Left renal cortex interstitium (tissue), 4 donors: ENCODE data around the gene PLEKHA4. TPM values are rescaled to one million over a fixed set of nuclear protein-coding genes. Genes with fewer than 3 reads are reported as not detected.
A peak's percentile ranks its signal among the peaks of the same experiment; 100 is the strongest.

Experiments
- DNase-seq, 4 donors: peaks; one replicate each; pipeline ENCODE4 v3.0.0-alpha.2; 2013; ENCODE audit warnings: low read depth in 4 of 4, low spot score in 2 of 4, missing footprints in 1 of 4
- polyA plus RNA-seq, 4 donors: library from polyadenylated mRNA; unstranded; fragments of 120-200 nt; gene quantifications; one replicate each; pipeline ENCODE4 v1.2.1, GENCODE V29; 2013; ENCODE audit not compliant: insufficient read length in 4 of 4

Gene PLEKHA4
- polyA plus RNA-seq, 4 donors, result 17.9 to 33.8 (median 27.1) TPM

- no peak for DNase-seq
These were observed 34.4 kb downstream of the PLEKHA4 start for GRCh38 chr19:48833977-48834376.

DNA sequence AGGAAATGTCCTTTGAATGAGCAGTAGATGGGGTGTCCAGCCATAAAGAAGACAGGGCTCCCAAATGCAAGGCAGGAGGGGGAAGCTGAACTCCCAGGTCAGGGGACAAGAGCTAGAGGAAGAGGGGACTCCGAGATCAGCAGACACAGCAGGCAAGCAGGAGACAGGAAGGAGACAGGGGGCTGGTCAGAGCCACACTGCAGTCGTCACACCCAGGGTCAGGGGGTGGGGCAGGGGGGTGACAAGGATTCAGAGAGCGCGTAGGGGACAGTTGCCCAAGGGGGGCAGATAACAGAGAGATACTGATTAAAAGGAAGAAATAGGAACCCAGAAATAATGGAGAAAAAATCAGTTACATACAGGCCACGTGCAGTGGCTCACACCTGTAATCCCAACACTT is 35.4 kb downstream of the PLEKHA4 start:
- DNase-seq, result no peak

DNA sequence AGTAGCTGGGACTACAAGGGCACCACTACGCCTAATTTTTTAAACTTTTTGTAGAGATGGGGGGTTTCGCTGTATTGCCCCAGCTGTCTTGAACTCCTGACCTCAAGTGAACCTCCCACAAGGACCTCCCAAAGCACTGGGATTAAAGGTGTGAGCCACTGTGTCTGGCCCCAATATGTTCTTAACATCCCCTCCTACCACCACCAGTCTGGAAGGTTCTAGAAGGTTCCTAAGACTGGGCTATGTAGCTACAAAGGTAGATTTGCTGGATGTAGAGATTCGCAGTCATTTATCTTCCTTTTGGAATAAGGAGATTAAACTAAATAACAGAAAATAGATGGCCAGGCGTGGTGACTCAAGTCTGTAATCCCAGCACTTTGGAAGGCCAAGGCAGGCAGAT is 37.5 kb downstream of the PLEKHA4 start:
- no peak for DNase-seq

DNA sequence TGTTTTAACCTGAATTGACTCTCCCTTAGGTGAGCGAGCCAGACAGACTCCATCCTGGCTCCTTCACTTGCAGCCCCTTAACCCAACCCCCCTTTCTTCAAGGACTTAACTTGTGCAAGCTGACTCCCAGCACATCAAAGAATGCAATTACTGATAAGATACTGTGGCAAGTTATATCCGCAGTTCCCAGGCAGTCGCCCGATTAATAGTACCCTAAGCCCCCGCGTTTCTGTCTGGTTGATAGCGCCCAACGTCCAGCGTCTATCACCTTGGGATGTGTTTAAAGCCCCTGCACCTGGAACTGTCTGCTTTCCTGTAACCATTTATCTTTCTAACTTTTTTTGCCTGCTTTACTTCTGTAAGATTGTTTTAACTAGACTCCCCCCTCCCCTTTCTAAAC is 38.3 kb downstream of the PLEKHA4 start:
- no peak for DNase-seq

GRCh38 chr19:48826606-48827020 is 41.8 kb downstream of the PLEKHA4 start:
- DNase-seq, result no peak

GRCh38 chr19:48822514-48822913 is 45.9 kb downstream of the PLEKHA4 start:
- no peak for DNase-seq

DNA sequence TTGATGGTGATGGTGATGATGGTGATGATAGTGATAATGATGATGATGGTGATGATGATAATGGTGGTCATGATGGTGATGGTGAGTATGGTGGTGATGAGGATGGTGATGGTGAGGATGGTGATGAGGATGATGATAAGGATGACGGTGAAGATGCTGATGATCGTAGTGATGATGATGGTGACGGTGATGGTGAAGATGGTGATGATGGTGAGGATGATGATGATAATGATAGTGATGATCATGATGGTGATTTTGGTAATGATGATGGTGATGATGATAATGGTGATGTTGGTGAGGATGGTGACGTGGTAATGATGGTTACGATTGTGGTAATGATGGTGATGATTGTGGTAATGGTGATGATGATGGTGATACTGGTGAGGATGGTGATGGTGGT is 46.8 kb downstream of the PLEKHA4 start:
- DNase-seq, result no peak

DNA sequence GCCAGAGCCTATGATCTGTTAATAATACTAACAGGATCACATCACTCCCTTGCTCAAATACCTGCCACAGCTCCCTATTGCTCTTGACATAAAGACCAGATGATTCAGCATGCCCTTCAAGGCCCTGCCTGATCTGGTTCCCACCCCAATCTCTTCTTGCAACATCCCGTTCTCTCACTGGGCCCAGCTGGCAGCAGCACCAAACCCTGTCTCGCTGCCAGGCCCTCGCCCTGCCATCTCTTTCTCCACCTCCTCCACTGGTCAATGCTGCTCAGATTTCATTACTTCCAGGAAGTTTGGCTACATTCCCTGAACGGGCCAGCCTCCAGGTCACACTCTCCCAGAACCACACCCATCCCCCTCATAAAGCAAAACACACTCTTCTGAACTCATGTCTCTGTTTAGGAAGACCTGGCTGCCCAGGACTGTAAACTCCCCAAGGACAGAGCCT is 49.0 kb downstream of the PLEKHA4 start:
- DNase-seq, result no peak

GRCh38 chr19:48818234-48818820 is 50.1 kb downstream of the PLEKHA4 start:
- DNase-seq, result no peak

DNA sequence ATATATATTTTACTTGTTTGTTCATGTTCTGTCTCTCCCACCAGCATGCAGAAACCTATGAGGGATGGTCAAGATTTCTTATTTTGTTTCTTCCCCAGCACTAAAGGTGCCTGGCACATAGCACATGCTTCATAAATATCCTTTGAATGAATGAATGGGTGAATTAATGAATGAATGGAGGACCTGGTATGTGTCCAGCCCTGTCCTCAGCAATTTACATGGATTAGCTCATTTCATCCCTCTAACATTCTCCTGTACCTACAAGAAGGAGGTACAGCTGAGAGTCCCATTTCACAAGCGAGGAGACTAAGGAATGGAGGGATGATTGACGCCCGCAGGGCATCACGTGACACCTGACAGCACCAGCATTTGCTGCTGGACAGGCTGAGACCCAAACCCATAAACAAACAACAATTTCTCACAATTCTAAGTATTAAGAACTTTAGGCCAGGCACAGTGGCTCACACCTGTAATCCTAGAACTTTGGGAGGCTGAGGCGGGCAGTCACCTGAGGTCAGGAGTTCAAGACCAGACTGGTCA is 50.8 kb downstream of the PLEKHA4 start:
- DNase-seq, result no peak

GRCh38 chr19:48815870-48816501 is 52.4 kb downstream of the PLEKHA4 start:
- no peak for DNase-seq

- no peak for DNase-seq
These were observed 53.5 kb downstream of the PLEKHA4 start for GRCh38 chr19:48814895-48815294.

GRCh38 chr19:48813123-48813913 is 55.1 kb downstream of the PLEKHA4 start:
- DNase-seq, result no peak

DNA sequence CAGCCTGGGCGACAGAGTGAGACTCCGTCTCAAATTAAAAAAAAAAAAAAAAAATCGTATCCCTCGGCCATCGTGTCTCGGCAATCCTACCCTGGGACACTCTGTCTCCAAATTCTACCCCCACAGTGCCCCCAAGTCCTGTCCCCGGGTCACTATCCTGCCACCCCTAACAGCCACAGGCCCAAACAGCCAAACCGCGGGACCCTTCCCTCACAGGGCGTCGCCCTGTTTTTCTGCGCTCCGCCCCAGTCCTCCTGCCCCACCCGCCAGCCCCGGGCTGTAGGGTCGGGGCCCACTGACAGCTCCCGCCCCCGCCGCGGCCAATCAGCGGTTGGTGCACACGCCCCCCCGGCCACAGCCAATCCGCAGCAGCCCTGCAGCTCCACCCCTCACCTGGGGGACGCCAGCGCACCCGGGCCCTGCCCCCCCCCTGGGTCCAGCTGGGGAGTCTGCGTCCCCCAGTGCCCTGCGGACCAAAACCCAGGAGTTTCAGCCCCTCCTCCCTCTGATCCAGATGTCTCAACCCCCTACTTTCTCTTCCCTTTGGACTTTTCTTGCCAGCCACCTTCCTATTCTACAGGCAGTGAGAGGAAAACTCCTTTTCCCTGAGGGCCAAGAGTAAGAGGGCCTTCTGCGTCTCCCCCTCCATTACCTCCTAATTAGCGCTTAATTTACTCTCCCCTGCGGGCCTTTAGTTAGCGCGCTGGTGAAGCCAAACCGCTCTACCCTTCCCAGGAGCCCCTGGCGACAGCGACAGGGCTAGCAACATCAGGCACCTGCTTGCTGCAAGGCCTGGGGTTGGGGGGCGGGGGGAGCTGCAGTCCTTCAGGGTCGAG is 56.1 kb downstream of the PLEKHA4 start:
- peak in 2 of 4 donors; percentile 52 to 61 for DNase-seq

DNA sequence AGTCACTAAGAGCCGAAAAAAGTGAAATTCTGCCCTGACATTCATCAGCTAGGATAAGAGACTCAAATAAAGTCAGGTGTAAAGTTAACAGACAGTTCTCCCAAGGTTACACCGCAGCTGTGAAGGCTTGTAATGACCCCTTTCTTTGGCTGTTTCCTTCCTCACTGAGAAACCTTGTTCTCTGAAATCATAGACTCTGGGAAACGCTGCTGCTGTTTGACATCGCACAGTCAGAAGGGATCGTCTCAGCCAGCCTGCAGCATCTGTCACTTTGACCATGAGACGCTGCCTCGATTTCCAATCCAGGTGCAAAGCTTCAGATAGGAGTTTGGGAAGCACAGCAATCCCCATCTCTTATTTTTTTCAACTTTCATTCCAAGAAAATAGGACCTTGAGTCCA is 58.3 kb downstream of the PLEKHA4 start:
- DNase-seq, result no peak

DNA sequence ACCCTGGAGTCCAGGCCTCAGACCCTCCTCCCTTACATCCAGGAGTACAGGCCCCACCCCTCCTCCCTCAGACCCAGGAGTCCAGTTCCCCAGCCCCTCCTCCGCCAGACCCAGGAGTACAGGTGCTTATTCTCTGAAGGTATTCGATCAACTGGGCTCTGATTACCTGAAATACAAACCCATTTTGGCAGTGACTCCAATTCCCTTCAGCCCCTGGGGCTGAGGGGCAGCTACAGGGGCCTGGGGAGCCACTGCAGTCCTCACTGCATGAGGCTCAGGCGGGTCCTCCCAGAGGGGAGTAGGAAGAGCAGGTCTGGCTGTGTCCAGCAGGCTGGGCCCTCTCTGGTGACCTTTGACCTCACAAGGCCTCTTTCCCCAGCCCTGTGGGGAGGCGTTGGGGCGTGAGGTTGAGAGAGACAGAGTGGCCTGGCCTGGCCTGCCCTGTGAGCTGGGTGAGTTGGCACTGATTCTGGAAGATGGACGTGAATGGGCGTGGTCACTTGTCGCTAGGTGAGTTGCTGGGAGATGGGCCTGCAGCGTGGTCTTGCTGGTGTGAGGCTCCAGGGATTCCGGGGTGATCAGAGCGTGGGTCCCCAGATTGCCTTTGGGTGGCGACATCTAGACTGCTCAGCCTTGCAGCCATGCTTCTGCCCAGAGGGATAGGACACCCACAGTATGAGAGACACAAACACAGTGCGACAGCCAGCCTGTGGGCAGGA is 60.7 kb downstream of the PLEKHA4 start:
- DNase-seq, result no peak

- DNase-seq, result no peak
These were observed 61.4 kb downstream of the PLEKHA4 start for GRCh38 chr19:48806818-48807589.

- DNase-seq, result peak in 1 of 4 donors; percentile 53
These were observed 61.9 kb downstream of the PLEKHA4 start for GRCh38 chr19:48806518-48806817.

GRCh38 chr19:48805452-48805851 is 63.0 kb downstream of the PLEKHA4 start:
- DNase-seq, result no peak
